Caco-2 (cell line): ENCODE measurements around the gene LRP3. TPM values are rescaled to one million over a fixed set of nuclear protein-coding genes. Genes with fewer than 3 reads are reported as not detected.

Experiments used
- BruUV-seq: library from RNA; stranded (reverse); fragments of 400-500 nt; replicated peaks from 2 replicates; lab custom pipeline; 2021; lab: Mats Ljungman, UMichigan
- CTCF ChIA-PET: fragments of 300-600 bp; sonication (Branson Sonifier 250); formaldehyde crosslinking; loops from one replicate; lab custom pipeline; 2022; ENCODE audit warnings: antibody characterized with exemption; lab: Charles Lee
- POLR2A ChIA-PET: fragments of 300-600 bp; sonication (Branson Sonifier 250); formaldehyde crosslinking; loops from one replicate; lab custom pipeline; 2022; ENCODE audit warnings: antibody characterized with exemption; lab: Charles Lee
- DNase-seq, 2 experiments: peaks; one replicate each; pipeline versions ENCODE4 v3.0.0 to v3.0.0-alpha.2; 2020 to 2022
- H3K27me3 ChIP-seq: replicated peaks from 2 replicates; pipeline ENCODE4 v1.6.0; 2011; ENCODE audit warnings: low read length; ENCODE audit not compliant: control insufficient read depth, insufficient read depth
- H3K36me3 ChIP-seq: 2 replicates; pipeline ENCODE4 v1.5.1; 2011; ENCODE audit warnings: low read length; ENCODE audit not compliant: control insufficient read depth, insufficient read depth
- H3K4me1 ChIP-seq: fragments of 250-450 bp; sonication (Bioruptor Pico); 2 replicates; pipeline ENCODE4 v1.5.1; 2020; ENCODE audit warnings: mild to moderate bottlenecking
- H3K4me3 ChIP-seq: 2 replicates; pipeline ENCODE4 v1.5.1; 2011; ENCODE audit warnings: low read depth, mild to moderate bottlenecking, control low read depth, low read length
- H3K9me3 ChIP-seq: fragments of 250-450 bp; sonication (Bioruptor Pico); 2 replicates; pipeline ENCODE4 v1.5.1; 2020; ENCODE audit warnings: mild to moderate bottlenecking, moderate library complexity
- H3K27ac Mint-ChIP-seq: one replicate; pipeline ENCODE4 v1.8.0; 2022; ENCODE audit warnings: mixed read lengths; ENCODE audit not compliant: unreplicated experiment
- H3K27me3 Mint-ChIP-seq: one replicate; pipeline ENCODE4 v1.8.0; 2022; ENCODE audit warnings: mixed read lengths; ENCODE audit not compliant: insufficient read depth, unreplicated experiment
- H3K36me3 Mint-ChIP-seq: one replicate; pipeline ENCODE4 v1.8.0; 2022; ENCODE audit warnings: mild to moderate bottlenecking, mixed read lengths; ENCODE audit not compliant: insufficient read depth, unreplicated experiment
- H3K4me1 Mint-ChIP-seq: one replicate; pipeline ENCODE4 v1.8.0; 2022; ENCODE audit warnings: low read depth, mixed read lengths; ENCODE audit not compliant: unreplicated experiment
- H3K4me3 Mint-ChIP-seq: one replicate; pipeline ENCODE4 v1.8.0; 2022; ENCODE audit warnings: mild to moderate bottlenecking, moderate library complexity, mixed read lengths; ENCODE audit not compliant: unreplicated experiment
- H3K9me3 Mint-ChIP-seq: one replicate; pipeline ENCODE4 v1.8.0; 2022; ENCODE audit warnings: mixed read lengths; ENCODE audit not compliant: unreplicated experiment
- intact Hi-C: fragments of 100-400 bp; cut with micrococcal nuclease; formaldehyde crosslinking; loops from one replicate; pipeline ENCODE4 v1.10.0; 2022; ENCODE audit not compliant: unreplicated experiment
- total RNA-seq: library from RNA; stranded (reverse); gene quantifications from 2 replicates; pipeline ENCODE4 v1.2.3, GENCODE V29; 2022
- TF ChIP-seq, protein P1 (sequence below), 2 experiments: fragments of 200-600 bp in 1 of 2; IDR thresholded peaks; 1 replicate in 1 of 2; 2 replicates in 1 of 2; pipeline versions ENCODE4 v1.5.1 to v1.8.0; 2011 to 2022; ENCODE audit warnings: antibody characterized with exemption in 1 of 2, control low read depth in 1 of 2, inconsistent platforms in 1 of 2, low read depth in 1 of 2, low read length in 1 of 2, mild to moderate bottlenecking in 1 of 2, moderate library complexity in 1 of 2; ENCODE audit not compliant: insufficient read depth in 1 of 2, severe bottlenecking in 1 of 2, unreplicated experiment in 1 of 2

LRP3 gene
- total RNA-seq, 1 experiment from 2014 or later, result 22.8 TPM

- Mint-ChIP-seq H3K4me3 (no peak within 1 kb of the TSS), H3K27me3 (peaks cover 3% of the 10 kb centered on the region), H3K36me3 (no peaks in the 10 kb centered on the region), H3K4me1 (no peaks in the 10 kb centered on the region), H3K9me3 (peaks cover 16% of the 10 kb centered on the region), H3K27ac (no peak within 1 kb of the TSS)
- TF ChIP-seq, protein P1, sequence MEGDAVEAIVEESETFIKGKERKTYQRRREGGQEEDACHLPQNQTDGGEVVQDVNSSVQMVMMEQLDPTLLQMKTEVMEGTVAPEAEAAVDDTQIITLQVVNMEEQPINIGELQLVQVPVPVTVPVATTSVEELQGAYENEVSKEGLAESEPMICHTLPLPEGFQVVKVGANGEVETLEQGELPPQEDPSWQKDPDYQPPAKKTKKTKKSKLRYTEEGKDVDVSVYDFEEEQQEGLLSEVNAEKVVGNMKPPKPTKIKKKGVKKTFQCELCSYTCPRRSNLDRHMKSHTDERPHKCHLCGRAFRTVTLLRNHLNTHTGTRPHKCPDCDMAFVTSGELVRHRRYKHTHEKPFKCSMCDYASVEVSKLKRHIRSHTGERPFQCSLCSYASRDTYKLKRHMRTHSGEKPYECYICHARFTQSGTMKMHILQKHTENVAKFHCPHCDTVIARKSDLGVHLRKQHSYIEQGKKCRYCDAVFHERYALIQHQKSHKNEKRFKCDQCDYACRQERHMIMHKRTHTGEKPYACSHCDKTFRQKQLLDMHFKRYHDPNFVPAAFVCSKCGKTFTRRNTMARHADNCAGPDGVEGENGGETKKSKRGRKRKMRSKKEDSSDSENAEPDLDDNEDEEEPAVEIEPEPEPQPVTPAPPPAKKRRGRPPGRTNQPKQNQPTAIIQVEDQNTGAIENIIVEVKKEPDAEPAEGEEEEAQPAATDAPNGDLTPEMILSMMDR (IDR thresholded peaks at IDR 0.05; ENCODE audit: insufficient read depth in 1 of 2, low read depth in 1 of 2, low read length in 1 of 2, severe bottlenecking in 1 of 2, unreplicated experiment in 1 of 2), result no peak
- BruUV-seq, result no TSS peak
- no peak for DNase-seq
- no peak within 1 kb of the TSS for H3K4me3 ChIP-seq
- H3K36me3 ChIP-seq, result no peaks in the 10 kb centered on the region
- peaks cover 25% of the 10 kb centered on the region for H3K9me3 ChIP-seq
- no peaks in the 10 kb centered on the region for H3K27me3 ChIP-seq
- ChIA-PET POLR2A (no interaction called here), CTCF (no interaction called here)
- H3K4me1 ChIP-seq, result no peaks in the 10 kb centered on the region
- intact Hi-C loops, result no loop called here
Measured at GRCh38 chr19:33225458-33225926, 31.4 kb downstream of the LRP3 start, which contains the start of gene SLC7A10. TSS of gene SLC7A10 (minus strand) at chr19:33225850. CDS start at chr19:33225703, 147 bp downstream.

DNA sequence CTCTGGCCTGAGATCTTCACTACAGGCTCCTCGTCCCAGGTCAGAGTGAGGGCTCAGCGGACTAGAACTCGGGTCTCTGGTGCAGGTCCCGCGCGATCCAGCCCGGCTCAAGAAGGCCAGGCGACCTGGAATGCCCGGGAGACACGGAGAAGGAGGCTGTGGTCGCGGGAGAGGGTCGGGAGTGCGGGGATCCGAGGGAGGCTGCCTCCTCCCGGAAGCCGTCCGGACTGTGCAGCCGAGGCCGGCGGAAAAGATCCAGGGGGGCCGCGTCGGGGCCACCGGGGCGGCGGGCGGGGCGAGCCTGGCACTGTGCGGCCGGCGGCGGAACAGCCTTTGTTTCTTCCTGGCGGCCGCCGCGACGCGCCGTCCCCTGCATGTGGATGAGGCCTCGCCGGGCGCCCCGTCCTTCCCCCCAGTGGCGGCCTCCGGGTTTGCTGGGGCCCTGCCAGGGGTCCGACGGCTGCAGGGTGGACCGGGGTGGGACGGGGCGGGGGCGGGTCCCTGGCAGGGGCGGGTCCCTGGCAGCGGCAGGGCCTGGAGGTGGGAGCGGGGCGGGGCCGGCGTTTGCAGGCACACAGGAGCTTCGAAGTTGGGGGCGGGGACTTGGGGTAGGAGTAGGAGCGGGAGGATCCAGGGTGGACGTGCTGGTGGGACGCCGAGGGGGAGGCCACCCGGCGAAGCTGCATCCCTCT is 32.6 kb downstream of the LRP3 start:
- DNase-seq, result no peak
- no peaks in the 10 kb centered on the region for H3K4me1 Mint-ChIP-seq
- TF ChIP-seq, protein P1 (IDR thresholded peaks at IDR 0.05; ENCODE audit: insufficient read depth in 1 of 2, low read depth in 1 of 2, low read length in 1 of 2, severe bottlenecking in 1 of 2, unreplicated experiment in 1 of 2), result no peak
- Histone ChIP-seq H3K36me3 (no peaks in the 10 kb centered on the region), H3K9me3 (peaks cover 25% of the 10 kb centered on the region), H3K27me3 (no peaks in the 10 kb centered on the region), H3K4me3 (no peak overlapping the region), H3K4me1 (no peaks in the 10 kb centered on the region)
- POLR2A ChIA-PET, result no interaction called here
- no peaks in the 10 kb centered on the region for H3K36me3 Mint-ChIP-seq
- H3K9me3 Mint-ChIP-seq, result peaks cover 16% of the 10 kb centered on the region
- intact Hi-C loops, result no loop called here
- no peak overlapping the region for H3K4me3 Mint-ChIP-seq
- CTCF ChIA-PET, result no interaction called here
- peaks cover 2% of the 10 kb centered on the region for H3K27me3 Mint-ChIP-seq
- BruUV-seq, result no TSS peak
- no peak overlapping the region for H3K27ac Mint-ChIP-seq

GRCh38 chr19:33227242-33227650 is 33.1 kb downstream of the LRP3 start:
- Histone ChIP-seq H3K36me3 (no peaks in the 10 kb centered on the region), H3K9me3 (peaks cover 25% of the 10 kb centered on the region), H3K4me1 (no peaks in the 10 kb centered on the region), H3K4me3 (no peak overlapping the region), H3K27me3 (no peaks in the 10 kb centered on the region)
- POLR2A ChIA-PET, result no interaction called here
- Mint-ChIP-seq H3K4me3 (no peak overlapping the region), H3K27ac (no peak overlapping the region), H3K4me1 (no peaks in the 10 kb centered on the region), H3K27me3 (peaks cover 2% of the 10 kb centered on the region), H3K9me3 (peaks cover 16% of the 10 kb centered on the region), H3K36me3 (no peaks in the 10 kb centered on the region)
- TF ChIP-seq, protein P1 (IDR thresholded peaks at IDR 0.05; ENCODE audit: insufficient read depth in 1 of 2, low read depth in 1 of 2, low read length in 1 of 2, severe bottlenecking in 1 of 2, unreplicated experiment in 1 of 2), result no peak
- no TSS peak for BruUV-seq
- DNase-seq, result no peak
- CTCF ChIA-PET, result no interaction called here
- intact Hi-C loops, result no loop called here
